HL-60 (cell line): Measurements from ENCODE around the gene DENND1C.

Experiments
- DNase-seq, 2 experiments: peaks; one replicate each; pipeline ENCODE4 v3.0.0-alpha.2; 2010 to 2020; ENCODE audit warnings: low read depth in 1 of 2, low spot score in 1 of 2
- H3K27ac ChIP-seq: fragments of 250-450 bp; sonication (Bioruptor Pico); replicated peaks from 2 replicates; pipeline ENCODE4 v1.5.1; 2020; ENCODE audit warnings: mild to moderate bottlenecking, moderate library complexity
- H3K27me3 ChIP-seq: fragments of 250-450 bp; sonication (Bioruptor Pico); 2 replicates; pipeline ENCODE4 v1.5.1; 2021; ENCODE audit warnings: mild to moderate bottlenecking, moderate library complexity; ENCODE audit not compliant: insufficient read depth, poor library complexity, severe bottlenecking
- H3K4me3 ChIP-seq: replicated peaks from 2 replicates; pipeline ENCODE4 v1.5.1; 2011; ENCODE audit warnings: mild to moderate bottlenecking, control low read depth, low read length; ENCODE audit not compliant: insufficient read depth
- CTCF ChIP-seq: IDR thresholded peaks from one replicate; pipeline ENCODE4 v1.5.1; 2011; ENCODE audit warnings: low read length, control low read depth, inconsistent platforms; ENCODE audit not compliant: insufficient read depth
- GABPA ChIP-seq: IDR thresholded peaks from 2 replicates; pipeline ENCODE4 v1.6.1; 2012; ENCODE audit warnings: low read depth
- POLR2AphosphoS5 ChIP-seq: IDR thresholded peaks from 2 replicates; pipeline ENCODE4 v1.6.1; 2012; ENCODE audit warnings: low read depth
- REST ChIP-seq: IDR thresholded peaks from 2 replicates; pipeline ENCODE4 v1.6.1; 2012; ENCODE audit warnings: low read depth; ENCODE audit not compliant: insufficient replicate concordance
- SPI1 ChIP-seq: IDR thresholded peaks from 2 replicates; pipeline ENCODE4 v1.6.1; 2012; ENCODE audit warnings: low read depth, mild to moderate bottlenecking, borderline replicate concordance

Gene DENND1C

GRCh38 chr19:6448045-6448444 lies 33.5 kb downstream of the DENND1C start:
- Histone ChIP-seq H3K27me3 (no peaks in the 10 kb centered on the region), H3K27ac (no peak overlapping the region), H3K4me3 (no peak overlapping the region)
- DNase-seq = no peak
- TF ChIP-seq CTCF (no peak), REST (no peak), SPI1 (no peak), GABPA (no peak), POLR2AphosphoS5 (no peak)

DNA sequence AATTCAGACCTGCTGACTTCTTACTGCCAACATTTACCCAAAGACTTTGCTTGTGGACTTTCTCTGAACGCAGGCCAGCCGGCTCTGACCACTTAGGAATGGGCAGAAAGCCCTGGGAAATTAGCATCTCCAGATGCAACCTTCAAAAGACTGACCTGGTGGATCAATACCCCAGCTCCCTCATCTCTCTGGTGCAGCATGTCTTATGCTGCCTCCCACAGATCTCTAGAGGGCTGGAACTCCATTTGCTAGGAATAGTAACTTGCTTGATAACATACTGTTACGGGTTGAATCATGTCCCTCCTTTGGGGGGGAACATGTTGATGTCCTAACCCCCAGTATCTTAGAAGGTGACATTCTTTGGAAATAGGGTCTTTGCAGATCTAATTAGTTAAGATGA lies 35.1 kb downstream of the DENND1C start:
- H3K4me3 ChIP-seq = no peak overlapping the region
- TF ChIP-seq SPI1 = no peak
- TF ChIP-seq CTCF = no peak
- no peak for TF ChIP-seq GABPA
- no peak for TF ChIP-seq REST
- TF ChIP-seq POLR2AphosphoS5 = no peak
- DNase-seq = no peak
- H3K27me3 ChIP-seq = no peaks in the 10 kb centered on the region
- H3K27ac ChIP-seq = no peak overlapping the region

- H3K4me3 ChIP-seq = no peak overlapping the region
- no peaks in the 10 kb centered on the region for H3K27me3 ChIP-seq
- no peak for TF ChIP-seq GABPA
- no peak for TF ChIP-seq CTCF
- TF ChIP-seq POLR2AphosphoS5 = no peak
- no peak for TF ChIP-seq REST
- no peak for TF ChIP-seq SPI1
- no peak overlapping the region for H3K27ac ChIP-seq
- DNase-seq = no peak
Observed at GRCh38 chr19:6443986-6444385, 37.6 kb downstream of the DENND1C start.
